K562 (cell line): ENCODE data around the gene TMEM181. TPM values are rescaled to one million over a fixed set of nuclear protein-coding genes. Genes with fewer than 3 reads are reported as not detected.

Source experiments
- CEBPG ChIP-seq, 3 experiments: fragments of 200-800 bp in 1 of 3; sonication (Bioruptor generic) in 1 of 3; sonication (generic) in 1 of 3; formaldehyde crosslinking in 1 of 3; IDR thresholded peaks in 2 of 3; conservative IDR thresholded peaks in 1 of 3; 2 replicates each; pipeline versions ENCODE4 v1.6.1 to v1.8.0; 2016 to 2022; ENCODE audit warnings: missing compliant biosample characterization in 2 of 3, missing genetic modification characterization in 2 of 3, mild to moderate bottlenecking in 1 of 3, missing genetic modification reagents in 1 of 3
- CTBP1 ChIP-seq: fragments of 450-650 bp; IDR thresholded peaks from 2 replicates; pipeline ENCODE4 v1.6.1; 2016; ENCODE audit warnings: borderline replicate concordance
- CXXC5 ChIP-seq: fragments of 250-450 bp; sonication (Bioruptor Pico); IDR thresholded peaks from 2 replicates; pipeline ENCODE4 v1.8.0; 2022; ENCODE audit warnings: inconsistent platforms, mild to moderate bottlenecking, moderate library complexity
- E2F3 ChIP-seq: fragments of 250-450 bp; sonication (Bioruptor Pico); IDR thresholded peaks from 2 replicates; pipeline ENCODE4 v1.4.0; 2020; ENCODE audit warnings: mild to moderate bottlenecking
- ETV6 ChIP-seq, 3 experiments: fragments of 150-350 bp in 1 of 3; sonication (generic) in 1 of 3; formaldehyde crosslinking in 1 of 3; IDR thresholded peaks; 2 replicates each; pipeline versions ENCODE4 v1.6.1 to v1.8.0; 2014 to 2022; ENCODE audit warnings: borderline replicate concordance in 2 of 3, low read depth in 2 of 3, antibody characterized with exemption in 1 of 3, low read length in 1 of 3, mild to moderate bottlenecking in 1 of 3, missing genetic modification reagents in 1 of 3
- GABPA ChIP-seq: fragments of 200-800 bp; sonication (Bioruptor generic); conservative IDR thresholded peaks from 2 replicates; pipeline ENCODE4 v1.6.1; 2016; ENCODE audit warnings: low read depth, missing genetic modification characterization, missing compliant biosample characterization
- HMGN3 ChIP-seq: IDR thresholded peaks from 2 replicates; pipeline ENCODE4 v1.6.1; 2011; ENCODE audit warnings: borderline replicate concordance, low read depth, mild to moderate bottlenecking, mixed read lengths, low read length; ENCODE audit not compliant: insufficient read length; ENCODE audit errors: extremely low read depth
- KAT7 ChIP-seq: sonication (generic); formaldehyde crosslinking; IDR thresholded peaks from 2 replicates; pipeline ENCODE4 v1.8.0; 2022; ENCODE audit warnings: missing genetic modification reagents, mild to moderate bottlenecking, borderline replicate concordance
- L3MBTL2 ChIP-seq: fragments of 450-650 bp; IDR thresholded peaks from 2 replicates; pipeline ENCODE4 v1.6.1; 2016; ENCODE audit warnings: mild to moderate bottlenecking, moderate library complexity
- LCOR ChIP-seq: sonication (generic); formaldehyde crosslinking; IDR thresholded peaks from 2 replicates; pipeline ENCODE4 v1.8.0; 2022; ENCODE audit warnings: mild to moderate bottlenecking, missing genetic modification reagents
- PPARD ChIP-seq: fragments of 250-450 bp; sonication (Bioruptor Pico); IDR thresholded peaks from 2 replicates; pipeline ENCODE4 v1.8.0; 2022; ENCODE audit warnings: inconsistent platforms, mild to moderate bottlenecking, moderate library complexity
- PRMT5 ChIP-seq: sonication (generic); formaldehyde crosslinking; IDR thresholded peaks from 2 replicates; pipeline ENCODE4 v1.5.0; 2020; ENCODE audit warnings: missing genetic modification reagents
- PURB ChIP-seq: sonication (generic); formaldehyde crosslinking; IDR thresholded peaks from 2 replicates; pipeline ENCODE4 v1.9.0; 2021; ENCODE audit warnings: low read depth, mild to moderate bottlenecking, missing genetic modification reagents
- RB1 ChIP-seq: fragments of 450-650 bp; IDR thresholded peaks from 2 replicates; pipeline ENCODE4 v1.6.1; 2017; ENCODE audit warnings: low read depth, mild to moderate bottlenecking
- RNF2 ChIP-seq: sonication (generic); IDR thresholded peaks from 2 replicates; pipeline ENCODE4 v1.6.1; 2016
- TGIF2 ChIP-seq: sonication (generic); formaldehyde crosslinking; IDR thresholded peaks from 2 replicates; pipeline ENCODE4 v1.8.1; 2022; ENCODE audit warnings: mild to moderate bottlenecking, missing genetic modification reagents, moderate library complexity
- polyA plus RNA-seq, 8 experiments: library from polyadenylated mRNA; depleted of rRNA in 4 of 8; stranded (reverse) in 5 of 8; unstranded in 3 of 8; fragments of >200 nt; fragmentation: Nextera tagmentation in 2 of 8; fragmentation: Illumina TruSeq in 1 of 8; extraction: Ambion mirVana in 2 of 8; extraction: Trizol in 1 of 8; gene quantifications; 2 replicates each; pipeline versions ENCODE4 v1.2.1 to v1.2.3, GENCODE V29; 2011 to 2014; ENCODE audit warnings: inconsistent platforms in 1 of 8, missing spikeins in 1 of 8
- total RNA-seq, 7 experiments: library from RNA; depleted of rRNA in 6 of 7; stranded (reverse); fragments of >200 nt in 6 of 7; fragmentation: Illumina TruSeq in 2 of 7; extraction: Trizol in 2 of 7; gene quantifications; 2 replicates each; pipeline versions ENCODE4 v1.2.1 to v1.2.3, GENCODE V29; 2011 to 2021; ENCODE audit warnings: low replicate concordance in 1 of 7
- TF ChIP-seq, protein P1 (sequence below): fragments of 450-650 bp; IDR thresholded peaks from 2 replicates; pipeline ENCODE4 v1.7.1; 2018; ENCODE audit warnings: mild to moderate bottlenecking, low read depth; ENCODE audit not compliant: partially characterized antibody
- TF ChIP-seq, protein P2 (sequence below): IDR thresholded peaks from 2 replicates; pipeline ENCODE4 v1.6.1; 2011; ENCODE audit not compliant: insufficient read length; ENCODE audit errors: extremely low read depth
- TF ChIP-seq, protein P3 (sequence below): fragments of 450-650 bp; IDR thresholded peaks from 2 replicates; pipeline ENCODE4 v1.6.1; 2016; ENCODE audit warnings: mild to moderate bottlenecking

TMEM181 gene
- total and polyA plus RNA-seq, 9 of the 15 experiments (the other 6 are each of a cell fraction or from before 2014, with no cell fraction given) = 5.6 to 27.2 (median 19.9) TPM

DNA sequence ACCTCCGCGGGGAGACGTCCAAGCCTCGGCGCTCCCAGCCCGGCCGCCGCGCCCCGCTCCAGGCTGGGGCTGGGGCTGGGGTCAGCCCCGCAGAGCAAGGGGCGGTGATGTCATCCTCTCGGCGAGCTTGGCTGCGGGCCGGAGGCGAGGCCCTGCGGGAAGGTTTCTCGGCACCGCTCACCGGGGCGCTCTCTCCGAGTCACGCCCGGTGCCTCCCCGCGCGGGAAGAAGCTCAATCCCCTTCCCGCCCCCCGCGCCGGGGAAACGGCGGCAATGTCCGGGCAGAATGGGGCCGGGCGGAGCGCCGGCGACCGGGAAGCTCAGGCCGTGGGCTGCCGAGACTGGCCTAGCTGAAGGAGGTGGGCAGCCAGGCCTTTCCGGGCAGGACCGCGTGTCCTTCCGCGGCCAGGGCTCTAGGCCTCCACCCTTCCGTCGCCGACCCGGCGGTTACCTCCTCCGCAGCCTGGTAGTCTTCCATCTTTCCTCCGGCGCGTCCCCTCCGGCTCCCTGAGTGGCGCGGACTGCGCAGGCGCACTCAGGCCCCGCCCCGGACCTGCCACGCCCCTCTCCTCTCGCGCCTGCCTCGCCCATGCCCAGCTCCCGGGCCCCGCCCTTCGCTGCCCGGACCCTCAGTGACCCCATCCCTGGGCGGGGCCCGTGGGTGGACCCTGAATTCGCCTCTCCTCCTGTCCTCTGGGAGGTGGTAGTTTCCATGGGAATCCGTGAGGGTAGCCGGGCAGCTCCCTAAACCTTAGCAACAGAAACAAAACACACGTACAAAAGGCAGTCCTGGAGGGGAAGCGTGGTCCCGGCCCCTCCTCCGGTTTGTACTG is 84.6 kb downstream of the TMEM181 start, which contains the start of gene DYNLT1 (continued):
- no peak for TF ChIP-seq PPARD
- TF ChIP-seq, protein P1, sequence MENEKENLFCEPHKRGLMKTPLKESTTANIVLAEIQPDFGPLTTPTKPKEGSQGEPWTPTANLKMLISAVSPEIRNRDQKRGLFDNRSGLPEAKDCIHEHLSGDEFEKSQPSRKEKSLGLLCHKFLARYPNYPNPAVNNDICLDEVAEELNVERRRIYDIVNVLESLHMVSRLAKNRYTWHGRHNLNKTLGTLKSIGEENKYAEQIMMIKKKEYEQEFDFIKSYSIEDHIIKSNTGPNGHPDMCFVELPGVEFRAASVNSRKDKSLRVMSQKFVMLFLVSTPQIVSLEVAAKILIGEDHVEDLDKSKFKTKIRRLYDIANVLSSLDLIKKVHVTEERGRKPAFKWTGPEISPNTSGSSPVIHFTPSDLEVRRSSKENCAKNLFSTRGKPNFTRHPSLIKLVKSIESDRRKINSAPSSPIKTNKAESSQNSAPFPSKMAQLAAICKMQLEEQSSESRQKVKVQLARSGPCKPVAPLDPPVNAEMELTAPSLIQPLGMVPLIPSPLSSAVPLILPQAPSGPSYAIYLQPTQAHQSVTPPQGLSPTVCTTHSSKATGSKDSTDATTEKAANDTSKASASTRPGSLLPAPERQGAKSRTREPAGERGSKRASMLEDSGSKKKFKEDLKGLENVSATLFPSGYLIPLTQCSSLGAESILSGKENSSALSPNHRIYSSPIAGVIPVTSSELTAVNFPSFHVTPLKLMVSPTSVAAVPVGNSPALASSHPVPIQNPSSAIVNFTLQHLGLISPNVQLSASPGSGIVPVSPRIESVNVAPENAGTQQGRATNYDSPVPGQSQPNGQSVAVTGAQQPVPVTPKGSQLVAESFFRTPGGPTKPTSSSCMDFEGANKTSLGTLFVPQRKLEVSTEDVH = peak; percentile 65
- TF ChIP-seq L3MBTL2 = peak; percentile 92
- TF ChIP-seq RB1 = peak; percentile 84
- TF ChIP-seq CTBP1 = peak; percentile 88
- TF ChIP-seq KAT7 (CRISPR knock-in tag) = peak; percentile 90; the same call in 1 of the 2 replicates
- TF ChIP-seq RNF2 = peak; percentile 85
- TF ChIP-seq, protein P2, sequence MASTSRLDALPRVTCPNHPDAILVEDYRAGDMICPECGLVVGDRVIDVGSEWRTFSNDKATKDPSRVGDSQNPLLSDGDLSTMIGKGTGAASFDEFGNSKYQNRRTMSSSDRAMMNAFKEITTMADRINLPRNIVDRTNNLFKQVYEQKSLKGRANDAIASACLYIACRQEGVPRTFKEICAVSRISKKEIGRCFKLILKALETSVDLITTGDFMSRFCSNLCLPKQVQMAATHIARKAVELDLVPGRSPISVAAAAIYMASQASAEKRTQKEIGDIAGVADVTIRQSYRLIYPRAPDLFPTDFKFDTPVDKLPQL = no peak
- TF ChIP-seq HMGN3 = peak; percentile 97
- 0 out of 2 replicates have a peak, but pooled peaks have one; percentile 57 for TF ChIP-seq TGIF2 (CRISPR knock-in tag)
- TF ChIP-seq PURB = no peak
- peak; percentile 74; the same call in 1 of the 2 replicates for TF ChIP-seq PRMT5 (CRISPR knock-in tag)
- TF ChIP-seq CEBPG (CRISPR knock-in tag; IDR thresholded peaks at IDR 0.05) = peak; percentile 65
- no peak for TF ChIP-seq CEBPG (tag; conservative IDR thresholded peaks at IDR 0.05 in 1 of 2, IDR thresholded peaks at IDR 0.05 in 1 of 2)
- peak; percentile 87 for TF ChIP-seq LCOR
- peak; percentile 79; the same call in 1 of the 2 replicates for TF ChIP-seq CXXC5 (CRISPR knock-in tag)
- TF ChIP-seq E2F3 (CRISPR knock-in tag) = peak; percentile 89; the same call in 1 of the 2 replicates
- TF ChIP-seq, protein P3, sequence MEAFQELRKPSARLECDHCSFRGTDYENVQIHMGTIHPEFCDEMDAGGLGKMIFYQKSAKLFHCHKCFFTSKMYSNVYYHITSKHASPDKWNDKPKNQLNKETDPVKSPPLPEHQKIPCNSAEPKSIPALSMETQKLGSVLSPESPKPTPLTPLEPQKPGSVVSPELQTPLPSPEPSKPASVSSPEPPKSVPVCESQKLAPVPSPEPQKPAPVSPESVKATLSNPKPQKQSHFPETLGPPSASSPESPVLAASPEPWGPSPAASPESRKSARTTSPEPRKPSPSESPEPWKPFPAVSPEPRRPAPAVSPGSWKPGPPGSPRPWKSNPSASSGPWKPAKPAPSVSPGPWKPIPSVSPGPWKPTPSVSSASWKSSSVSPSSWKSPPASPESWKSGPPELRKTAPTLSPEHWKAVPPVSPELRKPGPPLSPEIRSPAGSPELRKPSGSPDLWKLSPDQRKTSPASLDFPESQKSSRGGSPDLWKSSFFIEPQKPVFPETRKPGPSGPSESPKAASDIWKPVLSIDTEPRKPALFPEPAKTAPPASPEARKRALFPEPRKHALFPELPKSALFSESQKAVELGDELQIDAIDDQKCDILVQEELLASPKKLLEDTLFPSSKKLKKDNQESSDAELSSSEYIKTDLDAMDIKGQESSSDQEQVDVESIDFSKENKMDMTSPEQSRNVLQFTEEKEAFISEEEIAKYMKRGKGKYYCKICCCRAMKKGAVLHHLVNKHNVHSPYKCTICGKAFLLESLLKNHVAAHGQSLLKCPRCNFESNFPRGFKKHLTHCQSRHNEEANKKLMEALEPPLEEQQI = no peak
- TF ChIP-seq ETV6 (IDR thresholded peaks at IDR 0.05; ENCODE audit: borderline replicate concordance in 1 of 2, low read depth in 2 of 2, low read length in 1 of 2) = peak in 1 of 2 experiments; percentile 7; a peak in 1 of 4 replicates
- TF ChIP-seq ETV6 (CRISPR knock-in tag; IDR thresholded peaks at IDR 0.05; ENCODE audit: borderline replicate concordance) = no peak
- TF ChIP-seq GABPA (tag) = peak; percentile 83
